ENCODE measurements around the gene PIEZO2. TPM values are rescaled to one million over a fixed set of nuclear protein-coding genes. Genes with fewer than 3 reads are reported as not detected.

The PIEZO2 gene
- total RNA-seq, 2 experiments from 2014 or later, result not detected

GRCh38 chr18:10757946-10758345 is 391.4 kb downstream of the PIEZO2 start:
- H3K4me3 Mint-ChIP-seq, result no peak overlapping the region
- no peaks in the 10 kb centered on the region for H3K27me3 Mint-ChIP-seq
- no peak for ATAC-seq (ENCODE audit: low read depth)
- POLR2A ChIA-PET, result no interaction called here
- H3K27ac Mint-ChIP-seq, result no peak overlapping the region
- H3K9me3 Mint-ChIP-seq, result no peaks in the 10 kb centered on the region
- no peaks in the 10 kb centered on the region for H3K36me3 Mint-ChIP-seq
- no peak for DNase-seq
- H3K4me1 Mint-ChIP-seq, result no peaks in the 10 kb centered on the region

GRCh38 chr18:10757349-10757748 is 392.0 kb downstream of the PIEZO2 start:
- no peaks in the 10 kb centered on the region for H3K4me1 Mint-ChIP-seq
- ATAC-seq (ENCODE audit: low read depth) (no peak), DNase-seq (no peak)
- POLR2A ChIA-PET, result no interaction called here
- no peaks in the 10 kb centered on the region for H3K27me3 Mint-ChIP-seq
- no peak overlapping the region for H3K4me3 Mint-ChIP-seq
- H3K27ac Mint-ChIP-seq, result no peak overlapping the region
- H3K9me3 Mint-ChIP-seq, result no peaks in the 10 kb centered on the region
- no peaks in the 10 kb centered on the region for H3K36me3 Mint-ChIP-seq

DNA sequence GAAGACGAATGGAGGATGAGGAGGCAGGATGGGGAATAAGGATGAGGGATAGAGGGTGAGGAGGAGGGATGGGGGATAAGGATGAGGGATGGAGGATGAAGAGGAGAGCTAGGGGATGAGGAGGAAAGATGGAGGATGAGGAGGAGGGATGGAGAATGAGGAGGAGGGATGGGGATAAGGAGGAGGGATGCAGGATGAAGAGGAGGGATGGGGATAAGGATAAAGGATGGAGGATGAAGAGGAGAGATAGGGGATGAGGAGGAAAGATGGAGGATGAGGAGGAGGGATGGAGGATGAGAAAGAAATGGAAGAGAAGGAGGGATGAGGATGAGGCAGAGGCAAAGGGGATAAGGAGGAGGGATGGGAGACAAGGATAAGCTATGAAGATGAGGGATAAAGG is 393.5 kb downstream of the PIEZO2 start:
- no peak overlapping the region for H3K4me3 Mint-ChIP-seq
- H3K4me1 Mint-ChIP-seq, result no peaks in the 10 kb centered on the region
- POLR2A ChIA-PET, result no interaction called here
- no peaks in the 10 kb centered on the region for H3K9me3 Mint-ChIP-seq
- no peaks in the 10 kb centered on the region for H3K27me3 Mint-ChIP-seq
- DNase-seq, result no peak
- no peaks in the 10 kb centered on the region for H3K36me3 Mint-ChIP-seq
- H3K27ac Mint-ChIP-seq, result no peak overlapping the region
- ATAC-seq (ENCODE audit: low read depth), result no peak

GRCh38 chr18:10754128-10754527 is 395.2 kb downstream of the PIEZO2 start:
- POLR2A ChIA-PET, result no interaction called here
- Mint-ChIP-seq H3K27ac (no peak overlapping the region), H3K27me3 (no peaks in the 10 kb centered on the region), H3K36me3 (no peaks in the 10 kb centered on the region), H3K9me3 (no peaks in the 10 kb centered on the region), H3K4me1 (no peaks in the 10 kb centered on the region), H3K4me3 (no peak overlapping the region)
- DNase-seq (no peak), ATAC-seq (ENCODE audit: low read depth) (no peak)

- ATAC-seq (ENCODE audit: low read depth) (no peak), DNase-seq (no peak)
- no peak overlapping the region for H3K27ac Mint-ChIP-seq
- no peaks in the 10 kb centered on the region for H3K4me1 Mint-ChIP-seq
- no peaks in the 10 kb centered on the region for H3K27me3 Mint-ChIP-seq
- POLR2A ChIA-PET, result no interaction called here
- no peak overlapping the region for H3K4me3 Mint-ChIP-seq
- no peaks in the 10 kb centered on the region for H3K36me3 Mint-ChIP-seq
- no peaks in the 10 kb centered on the region for H3K9me3 Mint-ChIP-seq
Measured at GRCh38 chr18:10752382-10752781, 397.0 kb downstream of the PIEZO2 start.

DNA sequence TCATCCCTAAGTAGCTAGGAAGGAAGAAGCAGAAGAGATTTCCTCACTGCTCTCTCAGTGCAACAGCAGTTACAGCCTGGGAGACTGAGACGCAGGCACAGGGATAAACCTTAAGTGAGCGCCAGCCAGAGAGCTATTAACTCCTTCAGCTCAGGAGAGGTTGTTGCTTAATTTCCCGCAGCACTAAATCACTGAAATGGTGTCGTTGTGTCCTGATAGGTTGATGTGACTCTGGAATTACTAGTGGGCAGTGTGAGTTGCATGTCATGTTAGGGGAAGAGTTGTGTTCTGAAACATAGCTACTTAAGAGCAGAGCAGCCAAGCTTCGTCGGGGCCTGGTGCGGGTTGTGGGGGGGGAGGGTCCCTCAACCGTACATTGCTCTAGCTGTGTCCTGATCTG is 397.7 kb downstream of the PIEZO2 start:
- Mint-ChIP-seq H3K27me3 (no peaks in the 10 kb centered on the region), H3K4me1 (no peaks in the 10 kb centered on the region), H3K36me3 (no peaks in the 10 kb centered on the region), H3K27ac (no peak overlapping the region), H3K9me3 (no peaks in the 10 kb centered on the region), H3K4me3 (no peak overlapping the region)
- POLR2A ChIA-PET, result no interaction called here
- DNase-seq (no peak), ATAC-seq (ENCODE audit: low read depth) (no peak)

- H3K4me3 Mint-ChIP-seq, result no peak overlapping the region
- no peak overlapping the region for H3K27ac Mint-ChIP-seq
- H3K4me1 Mint-ChIP-seq, result no peaks in the 10 kb centered on the region
- no peaks in the 10 kb centered on the region for H3K9me3 Mint-ChIP-seq
- ATAC-seq (ENCODE audit: low read depth) (no peak), DNase-seq (no peak)
- POLR2A ChIA-PET, result no interaction called here
- no peaks in the 10 kb centered on the region for H3K27me3 Mint-ChIP-seq
- no peaks in the 10 kb centered on the region for H3K36me3 Mint-ChIP-seq
Measured at GRCh38 chr18:10750191-10751035, 399.0 kb downstream of the PIEZO2 start.

- POLR2A ChIA-PET, result no interaction called here
Measured at GRCh38 chr18:10748641-10749040, 400.7 kb downstream of the PIEZO2 start.

GRCh38 chr18:10745971-10746370 is 403.4 kb downstream of the PIEZO2 start:
- Mint-ChIP-seq H3K4me1 (no peaks in the 10 kb centered on the region), H3K9me3 (no peaks in the 10 kb centered on the region), H3K4me3 (no peak overlapping the region), H3K27me3 (no peaks in the 10 kb centered on the region), H3K36me3 (no peaks in the 10 kb centered on the region), H3K27ac (no peak overlapping the region)
- POLR2A ChIA-PET, result no interaction called here
- DNase-seq (no peak), ATAC-seq (ENCODE audit: low read depth) (no peak)

More at GRCh38 chr18:10748641-10749040, 400.7 kb downstream of the PIEZO2 start:
- Mint-ChIP-seq H3K4me3 (no peak overlapping the region), H3K4me1 (no peaks in the 10 kb centered on the region), H3K36me3 (no peaks in the 10 kb centered on the region), H3K9me3 (no peaks in the 10 kb centered on the region), H3K27me3 (no peaks in the 10 kb centered on the region), H3K27ac (no peak overlapping the region)
- no peak for ATAC-seq (ENCODE audit: low read depth)
- DNase-seq, result no peak

- no peaks in the 10 kb centered on the region for H3K27me3 Mint-ChIP-seq
- H3K4me3 Mint-ChIP-seq, result no peak overlapping the region
- DNase-seq (no peak), ATAC-seq (ENCODE audit: low read depth) (no peak)
- H3K9me3 Mint-ChIP-seq, result no peaks in the 10 kb centered on the region
- POLR2A ChIA-PET, result no interaction called here
- no peaks in the 10 kb centered on the region for H3K36me3 Mint-ChIP-seq
- H3K4me1 Mint-ChIP-seq, result no peaks in the 10 kb centered on the region
- no peak overlapping the region for H3K27ac Mint-ChIP-seq
Measured at GRCh38 chr18:10745219-10745618, 404.1 kb downstream of the PIEZO2 start.

DNA sequence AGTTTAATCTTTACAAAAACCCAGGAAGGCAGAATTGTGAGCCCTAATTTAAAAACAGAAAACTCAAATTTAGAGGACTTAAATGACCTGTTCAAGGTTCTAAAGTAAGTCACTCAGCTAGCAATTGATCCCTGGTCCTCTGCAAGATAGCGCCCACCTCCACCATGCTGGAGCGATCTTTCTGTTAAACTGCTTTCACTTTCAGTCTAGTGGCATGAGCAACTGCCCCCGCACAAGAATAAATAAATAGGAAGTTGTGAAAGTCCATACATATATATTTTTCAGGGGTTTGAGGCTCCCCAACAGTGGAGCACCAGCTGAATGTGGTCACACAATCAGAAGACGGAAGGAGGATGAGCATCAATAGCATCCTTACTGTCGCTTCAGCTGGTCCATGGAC is 405.6 kb downstream of the PIEZO2 start:
- Mint-ChIP-seq H3K4me1 (no peaks in the 10 kb centered on the region), H3K27ac (no peak overlapping the region), H3K4me3 (peak overlapping the region; percentile 36), H3K9me3 (no peaks in the 10 kb centered on the region), H3K27me3 (no peaks in the 10 kb centered on the region), H3K36me3 (no peaks in the 10 kb centered on the region)
- ATAC-seq (ENCODE audit: low read depth), result no peak
- POLR2A ChIA-PET, result no interaction called here
- DNase-seq, result no peak

GRCh38 chr18:10739152-10739551 is 410.2 kb downstream of the PIEZO2 start:
- Mint-ChIP-seq H3K4me3 (no peak overlapping the region), H3K4me1 (no peaks in the 10 kb centered on the region), H3K9me3 (no peaks in the 10 kb centered on the region), H3K27me3 (peaks cover 1% of the 10 kb centered on the region), H3K36me3 (no peaks in the 10 kb centered on the region), H3K27ac (no peak overlapping the region)
- ATAC-seq (ENCODE audit: low read depth), result no peak
- POLR2A ChIA-PET, result no interaction called here
- DNase-seq, result no peak

- H3K36me3 Mint-ChIP-seq, result no peaks in the 10 kb centered on the region
- peaks cover 7% of the 10 kb centered on the region for H3K27me3 Mint-ChIP-seq
- DNase-seq (no peak), ATAC-seq (ENCODE audit: low read depth) (no peak)
- H3K27ac Mint-ChIP-seq, result no peak overlapping the region
- no peak overlapping the region for H3K4me3 Mint-ChIP-seq
- POLR2A ChIA-PET, result no interaction called here
- H3K9me3 Mint-ChIP-seq, result no peaks in the 10 kb centered on the region
- H3K4me1 Mint-ChIP-seq, result no peaks in the 10 kb centered on the region
Measured at GRCh38 chr18:10736984-10737383, 412.4 kb downstream of the PIEZO2 start.

DNA sequence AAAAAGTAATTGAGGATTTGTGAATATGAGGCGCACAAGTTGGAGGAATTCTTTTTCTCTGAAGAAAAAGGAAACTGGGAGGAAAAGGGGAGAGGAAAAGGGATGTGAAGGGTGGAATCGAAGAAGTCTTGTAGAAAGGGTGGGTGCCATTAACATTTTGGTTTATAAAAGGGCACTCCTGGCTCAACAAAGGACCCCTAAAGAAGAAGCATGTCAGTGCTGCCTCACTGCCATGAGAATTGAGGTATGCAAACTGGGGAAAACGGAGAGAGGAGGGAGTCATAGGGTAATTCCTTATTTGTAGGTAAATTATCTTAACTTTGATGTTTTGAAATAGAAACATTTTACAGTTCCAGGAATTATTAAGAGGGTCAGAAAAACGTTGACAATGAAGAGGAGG is 416.4 kb downstream of the PIEZO2 start:
- H3K27me3 Mint-ChIP-seq, result peaks cover 13% of the 10 kb centered on the region
- no peaks in the 10 kb centered on the region for H3K36me3 Mint-ChIP-seq
- DNase-seq, result no peak
- ATAC-seq (ENCODE audit: low read depth), result no peak
- no peaks in the 10 kb centered on the region for H3K9me3 Mint-ChIP-seq
- no peak overlapping the region for H3K4me3 Mint-ChIP-seq
- POLR2A ChIA-PET, result no interaction called here
- H3K27ac Mint-ChIP-seq, result no peak overlapping the region
- no peaks in the 10 kb centered on the region for H3K4me1 Mint-ChIP-seq
